ENCODE data around the gene COL17A1.
A peak's percentile ranks its signal among the peaks of the same experiment; 100 is the strongest.

Gene COL17A1

DNA sequence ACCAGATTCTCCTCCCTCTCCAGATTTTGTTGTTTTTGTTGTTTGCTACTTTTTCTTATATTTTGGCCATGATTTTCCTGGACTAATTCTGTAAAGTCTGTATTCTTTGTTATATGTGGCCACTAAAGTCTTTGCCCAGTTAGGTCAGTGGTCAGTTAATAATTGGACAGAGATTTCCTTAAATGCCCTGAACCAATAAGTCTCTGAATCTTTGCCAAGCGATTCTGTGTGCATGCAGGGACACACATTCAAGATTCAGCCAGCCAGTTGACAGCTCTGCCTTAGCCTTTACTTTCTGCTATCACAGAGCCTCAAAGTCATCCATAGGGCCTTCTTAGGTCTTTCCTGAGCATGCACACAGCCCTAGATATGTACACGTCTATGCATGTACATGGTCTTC, 11.0 kb upstream of the COL17A1 start:
- H3K9me3 ChIP-seq (ENCODE audit: control insufficient read depth, insufficient read depth, low read depth, low read length): peaks cover 9% of the 10 kb centered on the region
- no peaks in the 10 kb centered on the region for H3K4me1 ChIP-seq (ENCODE audit: control insufficient read depth, insufficient read depth, low read length)
- no peak overlapping the region for H3K4me3 ChIP-seq (ENCODE audit: low read depth, low read length)
- H3K9ac ChIP-seq (ENCODE audit: low read length): no peak overlapping the region
- H3K27me3 ChIP-seq (ENCODE audit: control insufficient read depth, insufficient read depth, low read length): no peaks in the 10 kb centered on the region
- no peaks in the 10 kb centered on the region for H3K36me3 ChIP-seq (ENCODE audit: control insufficient read depth, insufficient read depth, low read length)
- H3K27ac ChIP-seq (ENCODE audit: low read depth, low read length): no peak overlapping the region

DNA sequence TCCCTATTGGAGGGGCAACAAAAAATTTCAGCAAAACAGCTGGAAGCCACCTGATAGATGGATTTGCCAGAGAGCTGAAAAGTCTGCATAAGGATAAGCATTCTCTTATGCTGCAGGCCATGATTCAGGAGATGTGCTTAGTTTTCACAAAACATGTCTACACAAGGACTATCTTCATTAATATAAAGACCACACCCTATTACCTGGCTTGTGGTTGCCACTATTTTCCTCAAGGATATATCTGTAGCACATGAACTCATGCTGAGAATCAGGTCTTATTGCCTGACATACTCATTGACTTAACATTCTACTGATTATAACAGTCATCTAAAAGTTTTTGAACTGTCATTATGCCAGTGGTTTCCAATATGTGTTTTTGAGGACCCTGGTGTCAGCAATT, 7.1 kb upstream of the COL17A1 start:
- Histone ChIP-seq H3K27ac (ENCODE audit: low read depth, low read length) (no peak overlapping the region), H3K4me1 (ENCODE audit: control insufficient read depth, insufficient read depth, low read length) (peaks cover 12% of the 10 kb centered on the region), H3K27me3 (ENCODE audit: control insufficient read depth, insufficient read depth, low read length) (no peaks in the 10 kb centered on the region), H3K36me3 (ENCODE audit: control insufficient read depth, insufficient read depth, low read length) (no peaks in the 10 kb centered on the region), H3K9me3 (ENCODE audit: control insufficient read depth, insufficient read depth, low read depth, low read length) (peaks cover 9% of the 10 kb centered on the region), H3K9ac (ENCODE audit: low read length) (no peak overlapping the region), H3K4me3 (ENCODE audit: low read depth, low read length) (no peak overlapping the region)

DNA sequence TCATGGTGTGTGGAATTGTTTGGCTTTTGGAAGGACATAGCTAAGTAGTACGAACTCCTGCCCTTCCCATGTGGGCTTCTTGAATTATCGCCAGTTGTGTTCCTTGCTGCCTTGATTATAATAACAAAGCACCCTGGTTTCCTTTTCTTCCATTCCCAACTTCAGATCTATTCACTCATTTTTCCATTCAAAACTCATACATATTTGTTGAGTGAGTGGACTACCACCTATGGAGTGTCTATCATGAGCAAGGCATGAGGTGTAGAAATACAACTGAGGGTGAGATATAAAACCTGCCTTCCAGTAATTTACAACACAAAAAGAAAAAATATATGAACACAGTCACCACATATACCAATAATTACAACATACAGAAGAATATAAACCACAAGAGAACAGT, 4.9 kb upstream of the COL17A1 start:
- H3K4me1 ChIP-seq (ENCODE audit: control insufficient read depth, insufficient read depth, low read length): peaks cover 19% of the 10 kb centered on the region
- H3K9me3 ChIP-seq (ENCODE audit: control insufficient read depth, insufficient read depth, low read depth, low read length): no peaks in the 10 kb centered on the region
- H3K27me3 ChIP-seq (ENCODE audit: control insufficient read depth, insufficient read depth, low read length): no peaks in the 10 kb centered on the region
- H3K4me3 ChIP-seq (ENCODE audit: low read depth, low read length): no peak overlapping the region
- no peak overlapping the region for H3K27ac ChIP-seq (ENCODE audit: low read depth, low read length)
- H3K36me3 ChIP-seq (ENCODE audit: control insufficient read depth, insufficient read depth, low read length): no peaks in the 10 kb centered on the region
- no peak overlapping the region for H3K9ac ChIP-seq (ENCODE audit: low read length)

DNA sequence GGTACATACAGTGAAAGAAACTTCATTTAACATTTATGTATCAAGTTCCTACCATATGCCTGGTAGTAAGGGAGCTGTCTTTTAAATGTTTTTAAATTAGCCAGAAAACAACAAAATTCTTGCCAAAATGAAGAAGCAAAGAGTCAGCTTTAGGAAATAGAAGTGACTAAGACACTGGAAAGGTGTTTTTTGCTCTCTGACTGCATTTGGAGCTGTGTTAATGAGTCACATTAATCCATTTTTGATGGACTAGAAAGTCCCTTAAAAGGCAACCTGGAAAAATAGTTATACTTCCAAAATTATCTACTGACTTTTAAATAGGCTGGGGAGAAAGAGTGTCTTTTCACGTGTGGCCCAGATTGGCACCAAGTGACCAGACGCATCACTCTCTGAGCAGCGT, 3.9 kb upstream of the COL17A1 start:
- Histone ChIP-seq H3K27me3 (ENCODE audit: control insufficient read depth, insufficient read depth, low read length) (no peaks in the 10 kb centered on the region), H3K4me1 (ENCODE audit: control insufficient read depth, insufficient read depth, low read length) (peaks cover 19% of the 10 kb centered on the region), H3K27ac (ENCODE audit: low read depth, low read length) (no peak overlapping the region), H3K36me3 (ENCODE audit: control insufficient read depth, insufficient read depth, low read length) (no peaks in the 10 kb centered on the region), H3K9ac (ENCODE audit: low read length) (no peak overlapping the region), H3K9me3 (ENCODE audit: control insufficient read depth, insufficient read depth, low read depth, low read length) (no peaks in the 10 kb centered on the region), H3K4me3 (ENCODE audit: low read depth, low read length) (no peak overlapping the region)

DNA sequence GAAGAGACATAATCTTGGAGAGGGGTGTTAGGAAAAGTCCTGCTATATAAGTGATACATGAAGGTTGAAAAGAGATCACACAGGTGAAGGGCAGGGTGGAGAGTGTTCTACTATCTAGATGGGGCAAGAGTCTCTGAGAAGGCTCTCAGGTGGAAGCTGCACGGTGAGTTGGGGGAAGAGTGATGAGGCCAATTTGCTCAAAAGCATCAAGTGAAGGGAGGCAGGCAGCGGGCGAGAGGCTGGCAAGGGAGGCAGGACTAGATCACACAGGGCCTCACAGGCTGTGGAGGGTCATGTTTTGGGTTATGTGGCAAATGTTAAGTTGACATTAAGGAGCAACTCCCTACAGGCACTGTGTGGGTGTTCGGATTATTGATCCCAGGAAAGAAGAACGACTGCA, 2.6 kb upstream of the COL17A1 start:
- H3K9ac ChIP-seq (ENCODE audit: low read length): no peak overlapping the region
- no peaks in the 10 kb centered on the region for H3K36me3 ChIP-seq (ENCODE audit: control insufficient read depth, insufficient read depth, low read length)
- H3K9me3 ChIP-seq (ENCODE audit: control insufficient read depth, insufficient read depth, low read depth, low read length): no peaks in the 10 kb centered on the region
- no peak overlapping the region for H3K27ac ChIP-seq (ENCODE audit: low read depth, low read length)
- no peaks in the 10 kb centered on the region for H3K27me3 ChIP-seq (ENCODE audit: control insufficient read depth, insufficient read depth, low read length)
- H3K4me1 ChIP-seq (ENCODE audit: control insufficient read depth, insufficient read depth, low read length): peaks cover 19% of the 10 kb centered on the region
- no peak overlapping the region for H3K4me3 ChIP-seq (ENCODE audit: low read depth, low read length)

DNA sequence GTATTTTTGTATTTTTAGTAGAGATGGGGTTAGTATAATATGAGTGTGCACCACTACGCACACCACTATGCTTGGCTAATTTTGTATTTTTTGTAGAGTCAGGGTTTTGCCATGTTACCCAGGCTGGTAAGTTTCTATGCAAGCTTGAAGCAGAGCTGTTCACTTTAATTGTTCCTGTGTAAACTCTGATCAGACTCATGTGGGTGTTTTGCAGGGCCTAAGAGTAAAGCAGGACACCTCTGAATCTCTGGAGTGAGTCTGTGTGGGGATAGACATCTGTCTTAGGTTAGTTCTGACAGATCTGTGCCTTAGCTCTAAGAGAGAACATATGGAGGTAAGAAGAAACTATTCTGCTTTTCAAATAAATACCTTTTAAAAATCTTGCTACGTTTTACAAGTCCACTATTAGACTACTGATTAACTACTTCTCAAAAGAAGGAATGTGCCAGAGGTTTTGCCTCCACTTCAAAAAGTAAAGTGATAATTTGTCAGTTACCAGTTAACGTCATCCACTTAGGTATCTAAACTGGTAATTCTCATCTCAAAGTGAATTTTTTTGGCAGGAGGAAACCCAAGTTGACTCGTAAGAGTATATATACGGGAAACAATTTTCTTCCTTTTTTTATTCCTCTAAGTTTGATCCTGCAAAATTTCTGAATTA, 1.1 kb downstream of the COL17A1 start:
- H3K9me3 ChIP-seq (ENCODE audit: control insufficient read depth, insufficient read depth, low read depth, low read length): no peaks in the 10 kb centered on the region
- peaks cover 18% of the 10 kb centered on the region for H3K4me1 ChIP-seq (ENCODE audit: control insufficient read depth, insufficient read depth, low read length)
- H3K27ac ChIP-seq (ENCODE audit: low read depth, low read length): no peak overlapping the region
- no peak overlapping the region for H3K9ac ChIP-seq (ENCODE audit: low read length)
- H3K4me3 ChIP-seq (ENCODE audit: low read depth, low read length): no peak overlapping the region
- H3K27me3 ChIP-seq (ENCODE audit: control insufficient read depth, insufficient read depth, low read length): no peaks in the 10 kb centered on the region
- H3K36me3 ChIP-seq (ENCODE audit: control insufficient read depth, insufficient read depth, low read length): no peaks in the 10 kb centered on the region

DNA sequence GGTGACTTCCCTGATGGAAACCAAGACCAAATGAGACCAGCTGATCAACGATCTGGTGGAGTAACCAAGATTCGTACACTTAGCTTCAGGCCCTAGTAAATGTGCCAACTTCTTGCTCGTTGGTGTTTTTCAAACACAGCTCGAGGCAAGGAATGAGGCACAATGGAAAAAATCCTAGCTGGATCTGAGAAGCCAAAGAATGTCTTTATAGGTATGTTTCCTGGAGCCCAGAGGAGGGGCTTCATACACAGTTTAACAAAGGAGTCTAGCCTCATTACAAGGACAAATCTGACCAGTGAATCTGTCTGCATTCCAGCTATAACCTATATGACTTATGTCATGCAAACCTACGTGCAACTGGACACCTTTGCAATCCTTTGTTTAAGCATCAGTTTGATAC, 3.7 kb downstream of the COL17A1 start:
- no peaks in the 10 kb centered on the region for H3K27me3 ChIP-seq (ENCODE audit: control insufficient read depth, insufficient read depth, low read length)
- H3K9me3 ChIP-seq (ENCODE audit: control insufficient read depth, insufficient read depth, low read depth, low read length): no peaks in the 10 kb centered on the region
- H3K27ac ChIP-seq (ENCODE audit: low read depth, low read length): no peak overlapping the region

DNA sequence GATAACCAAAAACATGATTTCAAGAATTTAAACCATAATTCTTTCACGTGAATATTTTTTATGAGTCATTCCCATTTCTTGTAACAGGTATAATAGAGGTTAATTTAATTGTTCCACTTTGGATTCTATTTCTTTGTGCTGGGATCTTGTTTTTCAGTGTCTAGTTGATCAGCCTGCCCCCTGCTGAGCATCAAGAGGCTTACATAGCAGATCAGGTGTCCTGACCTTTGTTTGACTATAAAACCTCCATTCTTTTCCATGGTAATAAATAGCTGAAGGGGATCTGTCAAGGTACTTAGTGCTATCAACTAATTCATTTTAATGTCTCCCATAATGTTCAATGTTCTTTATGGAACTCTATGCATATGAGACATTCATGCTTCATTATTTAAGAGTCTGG, 4.9 kb downstream of the COL17A1 start:
- Histone ChIP-seq H3K27ac (ENCODE audit: low read depth, low read length) (no peak overlapping the region), H3K36me3 (ENCODE audit: control insufficient read depth, insufficient read depth, low read length) (no peaks in the 10 kb centered on the region), H3K4me3 (ENCODE audit: low read depth, low read length) (no peak overlapping the region), H3K9me3 (ENCODE audit: control insufficient read depth, insufficient read depth, low read depth, low read length) (no peaks in the 10 kb centered on the region), H3K4me1 (ENCODE audit: control insufficient read depth, insufficient read depth, low read length) (peaks cover 33% of the 10 kb centered on the region), H3K9ac (ENCODE audit: low read length) (no peak overlapping the region), H3K27me3 (ENCODE audit: control insufficient read depth, insufficient read depth, low read length) (no peaks in the 10 kb centered on the region)

More for the DNA sequence above, 3.7 kb downstream of the COL17A1 start:
- Histone ChIP-seq H3K9ac (ENCODE audit: low read length) (no peak overlapping the region), H3K4me1 (ENCODE audit: control insufficient read depth, insufficient read depth, low read length) (peaks cover 29% of the 10 kb centered on the region), H3K4me3 (ENCODE audit: low read depth, low read length) (no peak overlapping the region), H3K36me3 (ENCODE audit: control insufficient read depth, insufficient read depth, low read length) (no peaks in the 10 kb centered on the region)

DNA sequence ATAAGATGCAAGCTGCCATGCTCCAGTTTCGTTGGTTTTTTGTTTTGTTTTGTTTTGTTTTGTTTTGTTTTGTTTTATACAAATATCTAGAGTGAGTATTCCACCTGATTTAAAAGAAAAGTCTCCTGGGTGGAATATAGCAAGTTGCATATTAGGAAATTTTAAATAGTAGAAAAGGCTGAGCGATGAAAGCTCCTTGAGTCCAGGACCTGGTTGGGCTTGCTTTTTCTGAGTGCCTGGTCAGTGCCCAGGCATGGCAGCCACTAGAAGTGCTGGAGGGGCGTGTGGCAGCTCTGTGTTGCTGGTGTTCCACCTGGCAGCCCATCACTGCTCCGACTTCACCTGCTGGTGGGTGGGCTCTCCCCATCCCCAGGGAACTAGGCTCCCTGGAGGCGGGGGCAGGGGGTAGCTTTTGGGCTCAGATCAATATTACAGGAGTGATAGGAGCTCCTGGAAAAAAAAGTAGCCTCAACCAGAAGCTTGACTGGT, 8.0 kb downstream of the COL17A1 start:
- no peaks in the 10 kb centered on the region for H3K36me3 ChIP-seq (ENCODE audit: control insufficient read depth, insufficient read depth, low read length)

DNA sequence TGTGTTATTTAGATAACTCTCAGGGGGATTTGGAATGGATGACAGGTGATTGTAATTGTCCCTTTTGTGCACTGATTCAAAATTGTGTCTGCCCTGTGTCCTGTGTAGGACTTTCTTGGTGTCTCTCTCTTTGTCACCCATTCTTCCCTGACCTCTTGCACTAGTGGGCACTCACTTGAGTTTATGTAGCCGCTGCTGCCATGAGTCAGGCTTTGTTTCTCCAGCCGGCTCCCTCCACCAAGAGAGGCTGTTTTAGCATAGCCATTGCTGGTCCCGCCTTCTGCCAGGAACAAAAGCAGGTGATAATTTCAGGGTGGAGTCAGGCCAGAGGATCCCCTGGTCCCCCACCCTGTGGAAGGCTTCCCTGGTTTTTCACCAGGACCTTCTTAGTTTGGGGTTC, 8.4 kb downstream of the COL17A1 start:
- peak overlapping the region; percentile 61; the same call in 1 of the 2 replicates for H3K27ac ChIP-seq (ENCODE audit: low read depth, low read length)

More for the DNA sequence above, 8.0 kb downstream of the COL17A1 start:
- H3K27ac ChIP-seq (ENCODE audit: low read depth, low read length): peak overlapping the region; percentile 61; the same call in 1 of the 2 replicates
- no peak overlapping the region for H3K9ac ChIP-seq (ENCODE audit: low read length)
- H3K9me3 ChIP-seq (ENCODE audit: control insufficient read depth, insufficient read depth, low read depth, low read length): no peaks in the 10 kb centered on the region
- no peak overlapping the region for H3K4me3 ChIP-seq (ENCODE audit: low read depth, low read length)
- peaks cover 4% of the 10 kb centered on the region; the same call in 1 of the 2 replicates for H3K27me3 ChIP-seq (ENCODE audit: control insufficient read depth, insufficient read depth, low read length)
- peaks cover 31% of the 10 kb centered on the region for H3K4me1 ChIP-seq (ENCODE audit: control insufficient read depth, insufficient read depth, low read length)

DNA sequence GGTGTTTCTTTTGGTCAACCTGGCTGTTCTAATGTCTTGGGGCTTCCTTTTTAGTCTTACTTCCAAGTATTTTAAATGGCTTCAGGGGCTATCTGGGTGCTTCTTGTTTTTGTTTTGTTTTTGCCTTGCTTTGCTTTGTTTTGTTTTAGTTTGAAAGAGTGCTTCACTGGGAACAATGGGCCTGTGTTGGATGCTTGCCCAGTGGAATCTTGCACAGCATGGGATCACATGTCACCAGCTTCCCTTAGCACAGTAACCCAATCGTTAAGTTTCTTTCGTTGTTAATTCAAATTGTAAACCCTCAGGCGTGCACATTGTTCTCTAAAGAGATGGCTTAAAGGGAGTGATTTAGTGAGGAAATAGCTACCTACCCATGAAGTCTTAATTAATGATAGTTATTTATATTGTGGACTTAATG, 8.9 kb downstream of the COL17A1 start:
- H3K27ac ChIP-seq (ENCODE audit: low read depth, low read length): peak overlapping the region; percentile 61; the same call in 1 of the 2 replicates
- no peaks in the 10 kb centered on the region for H3K9me3 ChIP-seq (ENCODE audit: control insufficient read depth, insufficient read depth, low read depth, low read length)
- no peak overlapping the region for H3K9ac ChIP-seq (ENCODE audit: low read length)
- H3K4me3 ChIP-seq (ENCODE audit: low read depth, low read length): peak overlapping the region; percentile 22; the same call in 1 of the 2 replicates
- H3K36me3 ChIP-seq (ENCODE audit: control insufficient read depth, insufficient read depth, low read length): no peaks in the 10 kb centered on the region
- peaks cover 26% of the 10 kb centered on the region for H3K4me1 ChIP-seq (ENCODE audit: control insufficient read depth, insufficient read depth, low read length)
- peaks cover 4% of the 10 kb centered on the region; the same call in 1 of the 2 replicates for H3K27me3 ChIP-seq (ENCODE audit: control insufficient read depth, insufficient read depth, low read length)

More for the DNA sequence above, 8.4 kb downstream of the COL17A1 start:
- no peaks in the 10 kb centered on the region for H3K9me3 ChIP-seq (ENCODE audit: control insufficient read depth, insufficient read depth, low read depth, low read length)
- peaks cover 4% of the 10 kb centered on the region; the same call in 1 of the 2 replicates for H3K27me3 ChIP-seq (ENCODE audit: control insufficient read depth, insufficient read depth, low read length)
- peaks cover 30% of the 10 kb centered on the region for H3K4me1 ChIP-seq (ENCODE audit: control insufficient read depth, insufficient read depth, low read length)
- H3K9ac ChIP-seq (ENCODE audit: low read length): peak overlapping the region; percentile 18
- H3K36me3 ChIP-seq (ENCODE audit: control insufficient read depth, insufficient read depth, low read length): no peaks in the 10 kb centered on the region
- H3K4me3 ChIP-seq (ENCODE audit: low read depth, low read length): peak overlapping the region; percentile 22; the same call in 1 of the 2 replicates
